ENCODE measurements around the gene FAM83E. TPM values are rescaled to one million over a fixed set of nuclear protein-coding genes. Genes with fewer than 3 reads are reported as not detected.

Gene FAM83E
- total and polyA plus RNA-seq, 10 of the 15 experiments (the other 5 are each of a cell fraction or from before 2014, with no cell fraction given) = 0.14 to 2.5 (median 0.33) TPM; not detected in 4

- TF ChIP-seq ZNF274 (IDR thresholded peaks at IDR 0.05; ENCODE audit: insufficient read depth, insufficient read length) (no peak), ZBTB11 (CRISPR knock-in tag; IDR thresholded peaks at IDR 0.05) (no peak), ASH2L (IDR thresholded peaks at IDR 0.05; ENCODE audit: borderline replicate concordance, low read depth) (no peak), ZBTB33 (IDR thresholded peaks at IDR 0.05) (no peak; the same call in 1 of the 2 replicates), CBFB (IDR thresholded peaks at IDR 0.05; ENCODE audit: low read depth) (peak; percentile 64; the same call in 1 of the 2 replicates), RELB (IDR thresholded peaks at IDR 0.05; ENCODE audit: low read depth) (peak; percentile 61), TARDBP (IDR thresholded peaks at IDR 0.05; ENCODE audit: borderline replicate concordance) (no peak), POLR2A (IDR thresholded peaks at IDR 0.05; ENCODE audit: low read depth, low read length) (peak; percentile 78), TCF3 (IDR thresholded peaks at IDR 0.05; ENCODE audit: borderline replicate concordance, insufficient read depth, low read depth, low read length) (no peak), BACH1 (IDR thresholded peaks at IDR 0.05; ENCODE audit: borderline replicate concordance) (no peak), MTA2 (IDR thresholded peaks at IDR 0.05; ENCODE audit: low read depth) (no peak), SMAD5 (IDR thresholded peaks at IDR 0.05; ENCODE audit: low read depth) (no peak; the same call in 1 of the 2 replicates), ZNF24 (IDR thresholded peaks at IDR 0.05) (no peak), ELK1 (IDR thresholded peaks at IDR 0.05; ENCODE audit: low read depth, low read length) (no peak), MYB (IDR thresholded peaks at IDR 0.05; ENCODE audit: borderline replicate concordance, low read depth, low read length) (no peak), RFX5 (IDR thresholded peaks at IDR 0.05; ENCODE audit: low read depth, low read length) (no peak), NFXL1 (IDR thresholded peaks at IDR 0.05; ENCODE audit: borderline replicate concordance) (no peak), IRF3 (IDR thresholded peaks at IDR 0.05) (no peak)
Observed at GRCh38 chr19:48637948-48638830, 23.3 kb upstream of the FAM83E start (continued).

Measured in GM12878 (cell line).